GM23338 (cell line): ENCODE measurements around the gene TMPRSS11F. TPM values are rescaled to one million over a fixed set of nuclear protein-coding genes. Genes with fewer than 3 reads are reported as not detected.

Experiments
- ATAC-seq: fragments of 200-7000 bp; cut with Tn5 transposase; 3 replicates; pipeline ENCODE4 v1.9.1; 2020
- DNase-seq: peaks from one replicate; pipeline ENCODE4 v3.0.0-alpha.2; 2015; ENCODE audit warnings: low spot score
- H2AFZ ChIP-seq: fragments of 200-600 bp; sonication (generic); 2 replicates; pipeline ENCODE4 v1.8.0; 2016; ENCODE audit warnings: antibody characterized with exemption, mild to moderate bottlenecking, moderate library complexity
- H3F3A ChIP-seq: fragments of 200-600 bp; sonication (generic); replicated peaks from 2 replicates; pipeline ENCODE4 v1.8.0; 2017; ENCODE audit warnings: antibody characterized with exemption, mixed run types, low read depth
- H3K27ac ChIP-seq: fragments of 200-600 bp; sonication (generic); 2 replicates; pipeline ENCODE4 v1.6.1; 2016; ENCODE audit warnings: low read depth
- H3K27me3 ChIP-seq: fragments of 200-600 bp; sonication (generic); 2 replicates; pipeline ENCODE4 v1.8.0; 2016; ENCODE audit warnings: mild to moderate bottlenecking, mixed run types, moderate library complexity; ENCODE audit not compliant: insufficient read depth
- H3K36me3 ChIP-seq: fragments of 200-600 bp; sonication (generic); 2 replicates; pipeline ENCODE4 v1.8.0; 2016; ENCODE audit warnings: mild to moderate bottlenecking; ENCODE audit not compliant: insufficient read depth
- H3K4me1 ChIP-seq: fragments of 200-600 bp; sonication (generic); 2 replicates; pipeline ENCODE4 v1.8.0; 2016; ENCODE audit warnings: mild to moderate bottlenecking, moderate library complexity; ENCODE audit not compliant: insufficient read depth
- H3K4me2 ChIP-seq: fragments of 200-600 bp; sonication (generic); 2 replicates; pipeline ENCODE4 v1.7.1; 2017; ENCODE audit warnings: mixed run types
- H3K4me3 ChIP-seq: fragments of 200-600 bp; sonication (generic); 2 replicates; pipeline ENCODE4 v1.6.1; 2016; ENCODE audit warnings: mixed run types
- H3K79me2 ChIP-seq: fragments of 200-600 bp; sonication (generic); replicated peaks from 2 replicates; pipeline ENCODE4 v1.8.0; 2017; ENCODE audit warnings: mild to moderate bottlenecking; ENCODE audit not compliant: insufficient read depth
- H3K9me2 ChIP-seq: fragments of 200-600 bp; sonication (generic); 2 replicates; pipeline ENCODE4 v1.8.0; 2017; ENCODE audit not compliant: insufficient read depth
- H4K20me1 ChIP-seq: fragments of 200-600 bp; sonication (generic); replicated peaks from 2 replicates; pipeline ENCODE4 v1.8.0; 2017; ENCODE audit warnings: mild to moderate bottlenecking; ENCODE audit not compliant: insufficient read depth
- H3K27ac Mint-ChIP-seq: 2 replicates; pipeline ENCODE4 v1.8.0; 2020; ENCODE audit warnings: inconsistent platforms, mild to moderate bottlenecking, moderate library complexity, mixed read lengths
- H3K27me3 Mint-ChIP-seq: 3 replicates; pipeline ENCODE4 v1.8.0; 2022; ENCODE audit warnings: low read depth, mild to moderate bottlenecking, moderate library complexity, mixed read lengths, inconsistent platforms; ENCODE audit not compliant: insufficient read depth, poor library complexity
- H3K36me3 Mint-ChIP-seq: 3 replicates; pipeline ENCODE4 v1.8.0; 2021; ENCODE audit warnings: low read depth, mild to moderate bottlenecking, inconsistent platforms, moderate library complexity, mixed read lengths
- H3K4me1 Mint-ChIP-seq: 3 replicates; pipeline ENCODE4 v1.8.0; 2020; ENCODE audit warnings: mild to moderate bottlenecking, inconsistent platforms, mixed read lengths
- H3K4me3 Mint-ChIP-seq: 3 replicates; pipeline ENCODE4 v1.8.0; 2021; ENCODE audit warnings: moderate library complexity, mild to moderate bottlenecking, inconsistent platforms, mixed read lengths
- H3K9me3 Mint-ChIP-seq: 3 replicates; pipeline ENCODE4 v1.8.0; 2020; ENCODE audit warnings: moderate library complexity, mild to moderate bottlenecking, inconsistent platforms, mixed read lengths
- CREB1 ChIP-seq: fragments of 250-450 bp; sonication (Bioruptor Pico); IDR thresholded peaks from 2 replicates; pipeline ENCODE4 v1.5.0; 2020; ENCODE audit warnings: low read depth, mild to moderate bottlenecking, moderate library complexity
- ETS1 ChIP-seq: IDR thresholded peaks from 2 replicates; pipeline ENCODE4 v1.6.1; 2016; ENCODE audit warnings: antibody characterized with exemption
- EZH2 ChIP-seq: fragments of 200-600 bp; sonication (generic); IDR thresholded peaks from one replicate; pipeline ENCODE4 v1.8.0; 2017; ENCODE audit warnings: antibody characterized with exemption, mild to moderate bottlenecking, low read depth; ENCODE audit not compliant: unreplicated experiment
- EZH2phosphoT487 ChIP-seq: fragments of 200-600 bp; sonication (generic); IDR thresholded peaks from one replicate; pipeline ENCODE4 v1.8.1; 2018; ENCODE audit warnings: antibody characterized with exemption; ENCODE audit not compliant: unreplicated experiment
- JUNB ChIP-seq: IDR thresholded peaks from one replicate; pipeline ENCODE4 v1.6.1; 2016; ENCODE audit warnings: antibody characterized with exemption; ENCODE audit not compliant: unreplicated experiment
- NANOG ChIP-seq: IDR thresholded peaks from 2 replicates; pipeline ENCODE4 v1.6.1; 2016; ENCODE audit warnings: antibody characterized with exemption, borderline replicate concordance
- POLR2AphosphoS5 ChIP-seq: IDR thresholded peaks from 2 replicates; pipeline ENCODE4 v1.6.1; 2016; ENCODE audit warnings: antibody characterized with exemption, low read depth
- STAT1 ChIP-seq: IDR thresholded peaks from one replicate; pipeline ENCODE4 v1.6.1; 2016; ENCODE audit warnings: antibody characterized with exemption; ENCODE audit not compliant: unreplicated experiment
- polyA plus RNA-seq: library from polyadenylated mRNA; unstranded; fragments of >200 nt; fragmentation: Nextera tagmentation; extraction: Ambion mirVana; gene quantifications from 2 replicates; pipeline ENCODE4 v1.2.1, GENCODE V29; 2016
- total RNA-seq: library from RNA; depleted of rRNA; stranded (reverse); fragments of >200 nt; shearing (Covaris generic); gene quantifications from 2 replicates; pipeline ENCODE4 v1.2.3, GENCODE V29; 2014
- TF ChIP-seq, protein P1 (sequence below), 2 experiments: fragments of 200-600 bp in 1 of 2; sonication (generic) in 1 of 2; conservative IDR thresholded peaks; 2 replicates each; pipeline versions ENCODE4 v1.5.1 to v1.6.1; 2016 to 2017; ENCODE audit warnings: antibody characterized with exemption in 2 of 2, low read depth in 2 of 2, mild to moderate bottlenecking in 2 of 2, moderate library complexity in 1 of 2
- TF ChIP-seq, protein P2 (sequence below): IDR thresholded peaks from one replicate; pipeline ENCODE4 v1.6.1; 2018; ENCODE audit warnings: antibody characterized with exemption; ENCODE audit not compliant: unreplicated experiment

TMPRSS11F gene
- total and polyA plus RNA-seq, 2 experiments from 2014 or later, result not detected

DNA sequence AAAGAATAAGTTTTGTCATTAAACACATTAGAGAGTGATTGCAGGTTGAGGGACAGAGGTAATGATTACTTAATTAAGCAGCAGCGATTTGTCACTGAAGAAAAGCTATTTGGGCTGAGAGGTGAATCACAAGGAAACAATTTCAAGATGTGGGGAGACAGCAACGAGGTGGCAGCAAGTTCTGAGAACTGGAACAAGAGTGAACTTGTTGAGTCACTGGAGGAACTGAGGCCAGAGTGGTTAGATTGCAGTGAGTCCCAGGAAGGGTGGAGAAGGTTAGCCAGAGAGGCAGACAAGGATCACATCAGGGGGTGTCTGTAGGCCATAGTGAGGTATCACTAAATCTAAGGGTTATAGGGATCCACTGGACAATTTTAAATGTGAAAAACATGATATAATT lies 108.5 kb downstream of the TMPRSS11F start (continued):
- TF ChIP-seq, protein P1, sequence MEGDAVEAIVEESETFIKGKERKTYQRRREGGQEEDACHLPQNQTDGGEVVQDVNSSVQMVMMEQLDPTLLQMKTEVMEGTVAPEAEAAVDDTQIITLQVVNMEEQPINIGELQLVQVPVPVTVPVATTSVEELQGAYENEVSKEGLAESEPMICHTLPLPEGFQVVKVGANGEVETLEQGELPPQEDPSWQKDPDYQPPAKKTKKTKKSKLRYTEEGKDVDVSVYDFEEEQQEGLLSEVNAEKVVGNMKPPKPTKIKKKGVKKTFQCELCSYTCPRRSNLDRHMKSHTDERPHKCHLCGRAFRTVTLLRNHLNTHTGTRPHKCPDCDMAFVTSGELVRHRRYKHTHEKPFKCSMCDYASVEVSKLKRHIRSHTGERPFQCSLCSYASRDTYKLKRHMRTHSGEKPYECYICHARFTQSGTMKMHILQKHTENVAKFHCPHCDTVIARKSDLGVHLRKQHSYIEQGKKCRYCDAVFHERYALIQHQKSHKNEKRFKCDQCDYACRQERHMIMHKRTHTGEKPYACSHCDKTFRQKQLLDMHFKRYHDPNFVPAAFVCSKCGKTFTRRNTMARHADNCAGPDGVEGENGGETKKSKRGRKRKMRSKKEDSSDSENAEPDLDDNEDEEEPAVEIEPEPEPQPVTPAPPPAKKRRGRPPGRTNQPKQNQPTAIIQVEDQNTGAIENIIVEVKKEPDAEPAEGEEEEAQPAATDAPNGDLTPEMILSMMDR (conservative IDR thresholded peaks at IDR 0.05; ENCODE audit: low read depth in 2 of 2), result no peak
- TF ChIP-seq CREB1 (CRISPR knock-in tag) (no peak), POLR2AphosphoS5 (no peak)
- TF ChIP-seq, protein P2, sequence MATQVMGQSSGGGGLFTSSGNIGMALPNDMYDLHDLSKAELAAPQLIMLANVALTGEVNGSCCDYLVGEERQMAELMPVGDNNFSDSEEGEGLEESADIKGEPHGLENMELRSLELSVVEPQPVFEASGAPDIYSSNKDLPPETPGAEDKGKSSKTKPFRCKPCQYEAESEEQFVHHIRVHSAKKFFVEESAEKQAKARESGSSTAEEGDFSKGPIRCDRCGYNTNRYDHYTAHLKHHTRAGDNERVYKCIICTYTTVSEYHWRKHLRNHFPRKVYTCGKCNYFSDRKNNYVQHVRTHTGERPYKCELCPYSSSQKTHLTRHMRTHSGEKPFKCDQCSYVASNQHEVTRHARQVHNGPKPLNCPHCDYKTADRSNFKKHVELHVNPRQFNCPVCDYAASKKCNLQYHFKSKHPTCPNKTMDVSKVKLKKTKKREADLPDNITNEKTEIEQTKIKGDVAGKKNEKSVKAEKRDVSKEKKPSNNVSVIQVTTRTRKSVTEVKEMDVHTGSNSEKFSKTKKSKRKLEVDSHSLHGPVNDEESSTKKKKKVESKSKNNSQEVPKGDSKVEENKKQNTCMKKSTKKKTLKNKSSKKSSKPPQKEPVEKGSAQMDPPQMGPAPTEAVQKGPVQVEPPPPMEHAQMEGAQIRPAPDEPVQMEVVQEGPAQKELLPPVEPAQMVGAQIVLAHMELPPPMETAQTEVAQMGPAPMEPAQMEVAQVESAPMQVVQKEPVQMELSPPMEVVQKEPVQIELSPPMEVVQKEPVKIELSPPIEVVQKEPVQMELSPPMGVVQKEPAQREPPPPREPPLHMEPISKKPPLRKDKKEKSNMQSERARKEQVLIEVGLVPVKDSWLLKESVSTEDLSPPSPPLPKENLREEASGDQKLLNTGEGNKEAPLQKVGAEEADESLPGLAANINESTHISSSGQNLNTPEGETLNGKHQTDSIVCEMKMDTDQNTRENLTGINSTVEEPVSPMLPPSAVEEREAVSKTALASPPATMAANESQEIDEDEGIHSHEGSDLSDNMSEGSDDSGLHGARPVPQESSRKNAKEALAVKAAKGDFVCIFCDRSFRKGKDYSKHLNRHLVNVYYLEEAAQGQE, result no peak

GRCh38 chr4:68011684-68012083 lies 118.0 kb downstream of the TMPRSS11F start:
- Histone ChIP-seq H3K36me3 (no peaks in the 10 kb centered on the region), H3K9me2 (no peaks in the 10 kb centered on the region), H3K27ac (no peak overlapping the region), H3K4me3 (no peak overlapping the region), H3F3A (no peaks in the 10 kb centered on the region), H3K4me1 (no peaks in the 10 kb centered on the region), H3K27me3 (no peaks in the 10 kb centered on the region), H3K4me2 (no peak overlapping the region), H3K79me2 (no peaks in the 10 kb centered on the region), H4K20me1 (no peaks in the 10 kb centered on the region), H2AFZ (no peak overlapping the region)
- Mint-ChIP-seq H3K4me1 (no peaks in the 10 kb centered on the region), H3K27ac (no peak overlapping the region), H3K36me3 (no peaks in the 10 kb centered on the region), H3K4me3 (no peak overlapping the region), H3K27me3 (no peaks in the 10 kb centered on the region), H3K9me3 (no peaks in the 10 kb centered on the region; the same call in 2 of the 3 replicates)
- ATAC-seq (no peak), DNase-seq (no peak)
- TF ChIP-seq, protein P1 (conservative IDR thresholded peaks at IDR 0.05; ENCODE audit: low read depth in 2 of 2), result no peak
- TF ChIP-seq ETS1 (no peak), NANOG (no peak), EZH2phosphoT487 (no peak), POLR2AphosphoS5 (no peak), STAT1 (no peak), JUNB (no peak), CREB1 (CRISPR knock-in tag) (no peak), EZH2 (no peak)
- TF ChIP-seq, protein P2, result no peak
